Loucy (cell line): Measurements from ENCODE around the gene SNRNP27.

Experiments
- CTCF ChIP-seq: fragments of 200-600 bp; sonication (generic); conservative IDR thresholded peaks from 2 replicates; pipeline ENCODE4 v1.5.1; 2014; ENCODE audit warnings: mild to moderate bottlenecking, antibody characterized with exemption, low read length
- EZH2phosphoT487 ChIP-seq: fragments of 200-600 bp; IDR thresholded peaks from 2 replicates; pipeline ENCODE4 v1.6.1; 2018; ENCODE audit warnings: antibody characterized with exemption, mild to moderate bottlenecking, moderate library complexity, borderline replicate concordance

- no peak for TF ChIP-seq CTCF
- TF ChIP-seq EZH2phosphoT487 = no peak
Measured at GRCh38 chr2:69918401-69918800, 24.6 kb downstream of the SNRNP27 start.
